Measurements from ENCODE around the gene OR1C1.
"Not testable (repeated sequence)": the region's sequence is repeated elsewhere in the genome, so short reads cannot be mapped to it uniquely, and the experiment has no call there.

The OR1C1 gene, protein sequence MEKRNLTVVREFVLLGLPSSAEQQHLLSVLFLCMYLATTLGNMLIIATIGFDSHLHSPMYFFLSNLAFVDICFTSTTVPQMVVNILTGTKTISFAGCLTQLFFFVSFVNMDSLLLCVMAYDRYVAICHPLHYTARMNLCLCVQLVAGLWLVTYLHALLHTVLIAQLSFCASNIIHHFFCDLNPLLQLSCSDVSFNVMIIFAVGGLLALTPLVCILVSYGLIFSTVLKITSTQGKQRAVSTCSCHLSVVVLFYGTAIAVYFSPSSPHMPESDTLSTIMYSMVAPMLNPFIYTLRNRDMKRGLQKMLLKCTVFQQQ

DNA sequence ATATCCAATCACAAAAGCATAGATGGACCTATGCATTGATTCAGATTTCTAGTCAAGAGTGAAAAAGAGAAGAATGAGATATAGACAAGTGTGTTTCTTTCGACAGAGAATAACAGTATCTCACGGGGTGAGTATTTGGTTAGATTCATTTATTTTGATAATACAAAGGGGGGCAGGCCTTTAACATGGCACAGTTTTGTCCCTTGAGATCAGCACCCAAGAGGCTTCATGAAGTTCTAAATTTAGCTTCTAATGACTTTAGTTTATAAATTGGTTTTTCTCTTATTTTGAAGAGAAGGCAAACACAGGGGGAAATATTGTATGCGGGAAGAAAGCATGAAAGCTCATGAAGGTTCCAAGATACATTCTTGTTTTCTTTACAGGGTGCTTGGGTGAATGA is at the start of gene OR1C1:
Gene OR1C1, minus strand, starts transcription at position 101 of the 400 bp plus-strand sequence. CDS start 2,150 bp downstream, outside the sequence.
- DNase-seq: no peak

DNA sequence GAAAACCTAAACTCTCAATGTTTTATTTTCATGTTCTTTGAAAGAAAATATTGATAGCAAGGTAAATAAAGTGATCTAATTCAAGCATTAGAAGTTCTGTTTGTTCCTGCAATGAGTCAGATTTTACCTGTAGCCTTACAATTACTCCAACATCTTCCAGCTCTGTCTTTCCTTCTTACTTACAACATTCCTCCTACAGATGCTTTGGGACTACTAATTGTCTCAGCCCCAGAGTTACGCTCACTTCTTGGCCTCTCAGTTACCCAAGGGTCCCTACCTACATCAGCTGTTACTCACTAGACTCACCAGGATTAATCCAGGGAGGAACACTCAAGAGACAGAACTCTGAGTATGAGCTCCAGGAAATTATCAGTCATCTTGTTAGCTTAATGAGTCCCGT is 37.2 kb upstream of the OR1C1 start:
- DNase-seq: no peak

DNA sequence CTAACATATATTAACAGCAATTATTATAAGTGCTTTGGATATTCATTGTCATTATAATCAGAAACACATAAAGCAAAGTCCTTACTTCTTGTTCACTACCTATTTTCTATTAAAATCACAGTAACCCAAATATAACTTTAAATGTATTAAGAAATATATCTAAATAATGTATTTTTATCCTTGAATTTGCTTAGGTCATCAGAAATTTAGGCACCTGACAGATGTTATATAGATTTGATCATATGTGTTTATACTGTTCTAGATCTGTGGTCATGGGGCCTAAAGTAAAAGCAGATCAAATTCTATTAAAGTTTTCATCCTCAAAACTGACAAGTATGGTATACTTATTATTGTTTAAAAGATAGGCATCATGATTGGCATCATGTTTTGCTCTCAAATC is 9.2 kb upstream of the OR1C1 start:
- no peak for DNase-seq

DNA sequence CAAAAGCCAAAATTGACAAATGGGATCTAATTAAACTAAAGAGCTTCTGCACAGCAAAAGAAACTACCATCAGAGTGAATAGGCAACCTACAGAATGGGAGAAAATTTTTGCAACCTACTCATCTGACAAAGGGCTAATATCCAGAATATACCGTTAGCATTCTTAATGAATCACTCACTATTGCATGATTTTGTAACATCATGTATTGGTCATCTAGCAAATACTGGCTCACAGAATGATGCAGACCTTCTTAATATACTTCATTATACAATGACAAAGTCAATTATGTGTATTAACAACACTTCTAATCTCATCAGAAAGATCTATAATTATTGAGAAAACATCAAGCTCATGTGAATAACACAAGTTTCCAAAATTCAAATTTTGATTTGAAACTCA is 6.0 kb downstream of the OR1C1 start:
- DNase-seq: not testable (repeated sequence)

DNA sequence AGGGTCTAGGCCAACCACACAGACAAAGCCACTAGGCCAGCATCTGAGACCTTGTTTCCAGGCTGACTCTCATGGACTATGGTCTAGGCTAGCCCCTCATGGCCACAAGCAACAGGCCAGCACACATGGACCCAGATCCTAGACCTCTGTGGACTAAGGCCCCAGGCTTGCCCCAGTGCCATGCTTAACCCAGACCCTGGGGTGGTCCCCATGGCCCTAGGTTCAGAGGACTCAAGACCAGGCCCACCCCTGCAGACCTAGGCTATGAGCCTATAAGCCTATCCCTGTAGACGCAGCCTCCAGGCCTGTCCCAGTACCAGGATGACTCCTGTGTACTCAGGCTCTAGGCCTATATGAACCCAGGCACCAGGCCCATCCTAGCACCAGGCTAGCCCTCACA is 10.5 kb downstream of the OR1C1 start:
- DNase-seq: no peak

DNA sequence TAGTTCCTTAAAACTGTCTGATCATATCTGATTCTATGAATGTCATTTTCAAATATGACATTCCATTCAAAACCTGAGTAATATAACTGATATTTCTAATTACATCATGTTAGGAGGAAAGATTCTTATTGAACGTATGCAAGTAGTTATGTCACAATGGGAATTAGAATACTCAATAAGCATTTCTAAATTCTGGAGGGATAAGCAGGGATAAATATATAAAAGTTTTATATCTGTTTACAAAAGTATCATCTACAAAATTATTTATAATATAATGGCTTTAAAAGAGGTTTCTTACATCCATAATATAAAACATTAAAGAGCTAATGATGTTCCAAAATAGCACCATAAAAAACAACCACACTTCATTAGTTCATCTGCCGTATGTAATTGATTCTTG is 12.3 kb downstream of the OR1C1 start, which contains the start of gene OR14A2:
Gene OR14A2, minus strand, starts transcription at position 101 of the 400 bp plus-strand sequence.
- no peak for DNase-seq

DNA sequence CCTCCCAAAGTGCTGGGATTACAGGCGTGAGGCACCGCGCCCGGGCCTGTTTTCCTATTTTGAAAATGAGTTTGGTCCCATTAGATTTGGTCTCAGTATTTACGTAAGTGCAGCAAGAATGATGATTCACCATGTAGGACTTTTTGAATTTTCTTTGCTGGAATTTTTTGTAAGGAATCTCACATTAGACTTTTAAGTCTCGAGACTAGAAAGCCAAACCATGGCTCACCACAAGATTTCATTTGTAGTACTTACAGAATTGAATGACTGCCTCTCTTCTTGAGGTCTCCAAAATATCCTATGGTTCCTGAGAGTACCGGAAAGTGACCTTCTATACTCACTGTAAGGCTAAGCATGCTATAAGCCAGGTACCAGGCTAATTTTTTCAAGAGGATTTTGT is 12.7 kb downstream of the OR1C1 start:
- no peak for DNase-seq

DNA sequence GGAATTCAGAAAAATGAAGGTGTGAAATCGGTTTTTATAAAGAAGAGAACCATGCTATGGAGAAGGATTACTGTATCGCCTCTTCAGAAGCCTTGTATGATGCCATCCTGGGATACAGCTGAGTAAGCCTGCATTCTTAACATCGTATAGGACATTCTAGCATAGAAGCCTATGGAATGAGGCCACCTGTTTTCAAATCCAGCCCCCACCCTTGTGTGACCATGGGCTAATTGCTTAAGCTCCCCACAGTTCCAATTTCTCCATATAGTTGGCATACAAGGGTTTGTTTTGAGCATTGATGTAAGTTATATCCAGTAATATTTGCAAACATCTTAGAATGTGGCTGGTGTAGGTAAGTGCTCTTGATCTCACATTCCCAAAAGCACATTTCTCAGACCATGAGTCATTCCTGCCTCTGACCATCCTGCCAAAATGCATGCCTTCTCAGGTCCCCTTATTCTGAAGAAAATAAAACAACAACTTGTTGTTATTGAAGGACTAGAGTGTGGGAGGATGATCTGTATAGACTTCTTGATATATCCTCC is 13.9 kb downstream of the OR1C1 start:
- no peak for DNase-seq

DNA sequence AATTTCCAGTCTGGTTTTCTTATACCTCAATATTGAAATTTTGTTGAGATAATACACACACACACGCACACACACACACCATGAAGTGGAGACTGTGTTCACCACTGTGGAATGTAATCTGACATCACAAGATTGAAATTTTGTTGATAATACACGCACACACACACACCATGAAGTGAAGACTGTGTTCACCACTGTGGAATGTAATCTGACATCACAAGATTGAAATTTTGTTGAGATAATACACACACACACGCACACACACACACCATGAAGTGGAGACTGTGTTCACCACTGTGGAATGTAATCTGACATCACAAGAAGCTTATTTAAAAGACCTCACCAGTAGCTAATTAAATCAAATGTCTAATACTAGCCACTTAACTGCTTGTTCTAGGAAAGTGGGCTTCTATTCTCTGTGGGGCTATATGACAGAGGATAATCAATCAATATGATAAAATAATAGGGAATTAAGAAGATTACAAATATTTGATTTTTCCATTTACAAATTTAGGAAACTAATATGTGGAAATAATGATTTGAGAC is 18.1 kb downstream of the OR1C1 start:
- not testable (repeated sequence) for DNase-seq

DNA sequence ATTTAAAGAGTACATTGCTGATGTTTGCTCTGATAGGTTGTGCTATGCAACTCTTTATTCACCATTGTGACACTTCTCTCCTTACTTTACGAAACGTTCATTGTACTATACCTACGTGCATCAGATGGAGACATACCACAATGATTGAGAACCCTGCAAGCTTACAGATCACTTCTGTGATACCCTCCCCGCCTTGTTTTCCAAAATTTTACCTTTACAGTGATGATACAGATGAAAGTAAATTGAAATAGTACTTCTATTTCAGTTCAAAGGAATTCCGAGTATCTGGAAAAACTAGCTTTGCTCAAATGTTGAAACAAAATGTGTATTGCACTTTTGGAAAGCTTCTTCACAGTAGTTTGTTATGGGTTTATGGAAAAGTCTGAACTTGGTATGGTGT is 18.6 kb downstream of the OR1C1 start:
- no peak for DNase-seq

DNA sequence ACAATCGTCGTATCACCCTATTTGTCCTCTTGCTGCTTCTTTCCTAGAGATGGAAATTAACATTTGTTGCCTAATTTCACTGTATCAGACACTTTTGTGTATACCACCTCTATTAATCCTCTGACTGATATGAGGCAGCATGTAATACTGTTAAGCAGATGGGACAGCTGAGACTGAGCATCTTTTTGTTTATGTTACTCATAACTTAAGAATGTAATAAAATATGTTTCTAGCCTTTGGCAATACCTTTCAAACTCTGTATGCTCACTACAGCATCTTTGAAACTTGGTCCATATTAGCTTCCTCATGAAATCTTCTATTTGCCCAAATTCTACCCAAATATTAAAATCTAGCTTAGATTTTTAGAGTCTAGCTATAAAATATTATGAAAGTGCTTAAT is 19.6 kb downstream of the OR1C1 start:
- DNase-seq: no peak

DNA sequence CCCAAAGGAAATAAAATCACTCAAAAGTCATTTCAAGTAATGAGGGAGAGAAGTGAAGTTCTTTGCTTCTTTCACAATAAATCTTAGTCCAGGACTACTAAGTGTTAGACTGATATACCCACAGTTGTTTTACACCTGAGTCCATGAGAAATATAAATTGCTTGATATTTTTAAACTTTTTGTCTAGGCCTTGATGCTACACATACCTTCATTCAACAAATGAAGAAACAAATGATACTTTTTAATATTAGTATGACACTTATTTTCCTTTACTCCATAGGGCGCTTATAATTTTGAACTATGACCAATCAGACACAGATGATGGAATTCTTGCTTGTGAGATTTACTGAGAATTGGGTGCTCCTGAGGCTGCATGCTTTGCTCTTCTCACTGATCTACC is 22.0 kb downstream of the OR1C1 start, which contains the start of gene OR14K1:
Gene OR14K1, plus strand, starts transcription at position 301 of the 400 bp plus-strand sequence. Its CDS starts 0 bp downstream, at position 301.
- DNase-seq: no peak

DNA sequence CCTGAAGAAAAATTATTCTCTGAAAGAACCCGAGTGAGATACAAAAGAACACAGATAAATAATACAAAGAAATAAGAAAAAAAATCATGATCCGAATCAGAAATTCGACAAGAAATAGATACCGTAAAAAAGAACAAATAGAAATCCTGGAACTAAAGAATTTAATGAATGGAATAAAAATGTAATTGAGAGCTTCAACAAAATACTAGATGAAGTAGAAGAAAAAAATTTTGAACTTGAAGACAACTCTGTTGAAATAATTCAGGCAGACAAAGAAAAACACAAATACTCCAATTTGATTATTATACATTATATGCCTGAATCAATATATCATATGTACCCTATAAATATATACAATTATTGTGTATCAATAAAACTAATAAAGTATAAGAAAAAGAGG is 39.1 kb downstream of the OR1C1 start:
- no peak for DNase-seq

DNA sequence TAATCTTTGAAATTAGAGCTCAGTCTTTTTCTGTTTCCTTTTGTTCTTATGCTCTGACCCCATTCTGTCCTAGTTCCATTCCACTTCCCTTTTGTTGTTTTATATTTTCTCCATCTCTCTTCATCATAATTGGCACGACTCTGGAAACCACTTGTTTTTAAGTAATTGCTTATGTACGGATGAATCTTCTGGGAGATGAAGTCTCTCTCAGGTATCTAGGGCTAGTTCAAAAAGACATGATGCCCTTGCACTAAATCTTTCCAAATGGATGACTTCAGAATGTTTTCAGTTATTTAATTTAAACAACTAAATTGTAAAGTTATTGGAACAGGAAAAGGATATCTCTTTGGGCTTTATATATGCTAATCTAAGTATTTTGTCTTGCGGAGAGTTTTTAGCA is 43.8 kb downstream of the OR1C1 start, which contains the start of gene OR6F1:
Gene OR6F1, minus strand, starts transcription at position 101 of the 400 bp plus-strand sequence. CDS start 3,891 bp downstream, outside the sequence.
- no peak for DNase-seq

DNA sequence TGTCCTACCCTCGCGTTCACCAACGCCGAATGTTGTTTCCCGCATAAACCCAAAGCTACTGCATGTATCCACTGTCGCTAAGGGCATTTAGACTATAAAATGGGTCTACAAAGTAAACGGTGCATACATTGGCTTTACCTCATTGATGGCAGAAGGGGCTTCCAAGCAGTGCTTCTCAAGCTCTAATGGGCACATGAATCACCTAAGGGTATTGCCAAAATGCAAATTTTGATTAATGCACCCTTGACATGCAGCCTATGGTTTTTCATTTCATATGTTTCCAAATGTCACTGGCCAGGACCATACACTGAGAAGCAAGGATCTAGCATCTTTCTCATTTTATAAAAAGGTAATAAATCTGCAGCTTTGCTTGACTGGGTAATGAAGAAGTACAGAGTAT is 46.6 kb downstream of the OR1C1 start:
- DNase-seq: no peak

DNA sequence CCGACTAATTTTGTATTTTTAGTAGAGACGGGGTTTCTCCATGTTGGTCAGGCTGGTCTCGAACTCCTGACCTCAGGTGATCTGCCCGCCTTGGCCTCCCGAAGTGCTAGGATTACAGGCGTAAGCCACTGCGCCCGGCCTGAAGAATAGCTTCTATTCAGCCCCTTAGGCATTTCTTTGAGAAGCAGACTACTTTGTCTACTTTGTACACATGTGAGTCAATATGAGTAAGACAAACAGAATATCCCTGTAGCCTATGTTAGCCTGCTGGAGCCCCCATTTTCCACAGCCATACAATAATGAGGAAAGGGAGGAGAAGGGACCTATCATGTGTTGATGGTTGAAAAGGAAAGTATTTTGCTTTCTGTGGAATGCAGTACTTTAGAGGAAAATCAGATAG is 49.7 kb downstream of the OR1C1 start:
- DNase-seq: not testable (repeated sequence)

All from NCI-H524 (cell line).